Mesenchymal stem cell (in vitro differentiated cells and primary cell): ENCODE data around the gene TBC1D17.

Experiments
- DNase-seq: peaks from one replicate; pipeline ENCODE4 v3.0.0-alpha.2; 2013
- H2AFZ ChIP-seq: one replicate; pipeline ENCODE4 v1.6.1; 2013; ENCODE audit warnings: low read depth, mild to moderate bottlenecking, control low read depth, inconsistent platforms, low read length, moderate library complexity
- H2AK5ac ChIP-seq: 2 replicates; pipeline ENCODE4 v1.6.1; 2013; ENCODE audit warnings: low read length, moderate library complexity, mild to moderate bottlenecking, inconsistent platforms; ENCODE audit not compliant: severe bottlenecking
- H2BK120ac ChIP-seq: one replicate; pipeline ENCODE4 v1.6.1; 2013; ENCODE audit warnings: low read depth, mild to moderate bottlenecking, inconsistent platforms, low read length, moderate library complexity
- H2BK12ac ChIP-seq, 2 experiments: one replicate each; pipeline ENCODE4 v1.6.1; 2013; ENCODE audit warnings: inconsistent platforms in 2 of 2, low read length in 2 of 2, mild to moderate bottlenecking in 2 of 2, moderate library complexity in 2 of 2, control low read depth in 1 of 2
- H2BK15ac ChIP-seq: one replicate; pipeline ENCODE4 v1.6.1; 2013; ENCODE audit warnings: mild to moderate bottlenecking, low read depth, inconsistent platforms; ENCODE audit not compliant: poor library complexity, severe bottlenecking
- H2BK5ac ChIP-seq: 2 replicates; pipeline ENCODE4 v1.6.1; 2013; ENCODE audit warnings: low read depth, mild to moderate bottlenecking, low read length, control low read depth, inconsistent platforms; ENCODE audit not compliant: poor library complexity, severe bottlenecking
- H3K14ac ChIP-seq, 2 experiments: one replicate each; pipeline ENCODE4 v1.6.1; 2013; ENCODE audit warnings: inconsistent platforms in 2 of 2, low read length in 2 of 2, control low read depth in 1 of 2, mild to moderate bottlenecking in 1 of 2, moderate library complexity in 1 of 2
- H3K18ac ChIP-seq, 2 experiments: one replicate each; pipeline ENCODE4 v1.6.1; 2013; ENCODE audit warnings: inconsistent platforms in 2 of 2, low read length in 2 of 2, control low read depth in 1 of 2, low read depth in 1 of 2, mild to moderate bottlenecking in 1 of 2
- H3K23ac ChIP-seq, 2 experiments: one replicate each; pipeline ENCODE4 v1.6.1; 2013; ENCODE audit warnings: inconsistent platforms in 2 of 2, low read length in 2 of 2, mild to moderate bottlenecking in 2 of 2, moderate library complexity in 2 of 2, control low read depth in 1 of 2
- H3K27ac ChIP-seq: 2 replicates; pipeline ENCODE4 v1.5.1; 2013; ENCODE audit warnings: mild to moderate bottlenecking, moderate library complexity, low read length, control low read depth, inconsistent platforms; ENCODE audit not compliant: poor library complexity, severe bottlenecking
- H3K27me3 ChIP-seq, 2 experiments: 2 replicates each; pipeline versions ENCODE4 v1.6.1 to v1.7.0; 2013; ENCODE audit warnings: low read length in 2 of 2, mild to moderate bottlenecking in 2 of 2, moderate library complexity in 2 of 2, control low read depth in 1 of 2, inconsistent platforms in 1 of 2; ENCODE audit not compliant: control insufficient read depth in 1 of 2, insufficient read depth in 1 of 2
- H3K36me3 ChIP-seq, 2 experiments: 2 replicates each; pipeline versions ENCODE4 v1.6.1 to v1.7.0; 2013; ENCODE audit warnings: low read length in 2 of 2, control low read depth in 1 of 2, inconsistent platforms in 1 of 2, low read depth in 1 of 2, mild to moderate bottlenecking in 1 of 2; ENCODE audit not compliant: insufficient read depth in 2 of 2, control insufficient read depth in 1 of 2
- H3K4ac ChIP-seq, 2 experiments: one replicate each; pipeline ENCODE4 v1.6.1; 2013; ENCODE audit warnings: inconsistent platforms in 2 of 2, low read length in 2 of 2, mild to moderate bottlenecking in 2 of 2, moderate library complexity in 2 of 2, control low read depth in 1 of 2, low read depth in 1 of 2
- H3K4me1 ChIP-seq: 2 replicates; pipeline ENCODE4 v1.6.1; 2013; ENCODE audit warnings: low read depth, low read length, control low read depth; ENCODE audit not compliant: control insufficient read depth, insufficient read depth
- H3K4me2 ChIP-seq: 2 replicates; pipeline ENCODE4 v1.6.1; 2013; ENCODE audit warnings: low read length, mild to moderate bottlenecking, inconsistent platforms; ENCODE audit not compliant: poor library complexity, severe bottlenecking
- H3K4me3 ChIP-seq, 2 experiments: 2 replicates each; pipeline versions ENCODE4 v1.5.1 to v1.7.0; 2013; ENCODE audit warnings: low read length in 2 of 2, mild to moderate bottlenecking in 2 of 2, control low read depth in 1 of 2, low read depth in 1 of 2; ENCODE audit not compliant: insufficient read depth in 1 of 2
- H3K79me1 ChIP-seq: replicated peaks from 2 replicates; pipeline ENCODE4 v1.6.1; 2013; ENCODE audit warnings: mild to moderate bottlenecking, control low read depth, low read length, inconsistent platforms; ENCODE audit not compliant: poor library complexity, severe bottlenecking
- H3K9ac ChIP-seq: 2 replicates; pipeline ENCODE4 v1.7.0; 2013; ENCODE audit warnings: mild to moderate bottlenecking, low read length, moderate library complexity
- H3K9me3 ChIP-seq: 2 replicates; pipeline ENCODE4 v1.7.0; 2013; ENCODE audit warnings: mild to moderate bottlenecking, low read length; ENCODE audit not compliant: control insufficient read depth
- H4K8ac ChIP-seq: one replicate; pipeline ENCODE4 v1.6.1; 2013; ENCODE audit warnings: inconsistent platforms, mild to moderate bottlenecking, low read length, moderate library complexity
- H4K91ac ChIP-seq: one replicate; pipeline ENCODE4 v1.6.1; 2013; ENCODE audit warnings: mild to moderate bottlenecking, low read length, inconsistent platforms
- WGBS: methylation state at CpG from one replicate; pipeline ENCODE4 v1.1.7; 2013; ENCODE audit warnings: mixed read lengths; 5-methylcytosine and 5-hydroxymethylcytosine counted together

Gene TBC1D17

DNA sequence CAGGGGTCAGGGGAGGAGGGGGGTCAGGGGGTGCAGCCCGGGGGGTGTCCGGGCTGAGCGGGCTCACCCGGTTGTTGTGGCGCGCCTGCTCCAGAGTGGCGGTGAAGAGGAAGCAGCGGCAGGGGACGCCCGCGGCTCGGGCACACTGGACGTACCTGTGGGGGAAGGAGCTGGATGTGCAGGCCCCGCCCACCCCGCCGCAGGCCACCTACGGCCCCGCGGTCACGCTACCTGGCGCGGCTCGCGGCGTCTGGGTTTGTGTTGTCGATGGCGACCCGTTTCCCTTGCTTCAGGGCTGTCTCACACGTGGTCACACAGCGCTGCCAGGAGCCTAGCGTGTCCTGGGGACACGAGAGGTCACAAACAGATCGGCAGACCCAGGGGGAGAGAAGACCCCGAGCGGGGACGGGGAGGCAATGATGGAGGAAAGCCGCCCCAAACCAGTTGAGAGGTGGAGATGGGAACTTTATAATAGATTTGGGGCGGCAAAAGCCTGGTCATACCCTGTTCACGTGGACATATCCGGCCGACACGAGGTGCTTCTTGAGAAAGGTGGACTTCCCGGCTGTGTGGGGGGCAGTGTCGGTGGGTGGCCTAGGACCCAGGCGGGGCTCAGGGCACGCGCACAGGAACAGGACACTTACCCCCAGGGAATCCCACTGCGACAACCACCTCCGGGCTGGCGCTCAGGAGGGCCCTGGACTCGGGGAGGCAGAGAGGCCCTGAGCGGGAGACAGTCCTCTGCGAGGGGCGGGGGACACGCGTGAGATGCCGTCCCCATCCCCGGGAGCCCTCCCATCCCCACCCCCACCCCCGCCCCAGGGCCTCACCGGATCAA lies 15.7 kb upstream of the TBC1D17 start:
- Histone ChIP-seq H3K23ac (no peak overlapping the region), H3K79me1 (peaks cover 22% of the 10 kb centered on the region), H3K4me2 (no peak overlapping the region), H2AFZ (no peak overlapping the region), H2BK5ac (no peak overlapping the region), H2AK5ac (no peak overlapping the region), H3K27me3 (no peaks in the 10 kb centered on the region), H3K18ac (no peak overlapping the region), H3K4me3 (no peak overlapping the region), H3K27ac (no peak overlapping the region), H3K9ac (no peak overlapping the region), H3K9me3 (no peaks in the 10 kb centered on the region), H3K14ac (no peak overlapping the region), H2BK12ac (no peak overlapping the region), H4K8ac (no peak overlapping the region), H3K4me1 (peaks cover 57% of the 10 kb centered on the region), H2BK120ac (no peak overlapping the region), H2BK15ac (no peak overlapping the region), H3K4ac (no peak overlapping the region), H3K36me3 (peaks cover 65 to 87% of the 10 kb centered on the region in 2 experiments), H4K91ac (no peak overlapping the region)
- no peak for DNase-seq
- 95% methylated on average over 44 of the region's 60 CpGs for WGBS

- Histone ChIP-seq H4K91ac (peak overlapping the region; percentile 34), H3K4me3 (no peak overlapping the region), H3K14ac (no peak overlapping the region), H3K4me1 (peaks cover 53% of the 10 kb centered on the region), H3K9ac (no peak overlapping the region), H3K27me3 (no peaks in the 10 kb centered on the region), H3K79me1 (peaks cover 21% of the 10 kb centered on the region), H3K23ac (no peak overlapping the region), H2BK5ac (no peak overlapping the region), H2BK12ac (no peak overlapping the region), H3K9me3 (no peaks in the 10 kb centered on the region), H3K36me3 (peaks cover 56 to 78% of the 10 kb centered on the region in 2 experiments), H2AFZ (no peak overlapping the region), H3K18ac (peak overlapping the region in 1 of 2 experiments; percentile 48), H2AK5ac (peak overlapping the region; percentile 2), H3K4me2 (no peak overlapping the region), H4K8ac (no peak overlapping the region), H3K4ac (peak overlapping the region in 1 of 2 experiments; percentile 25), H2BK120ac (no peak overlapping the region), H3K27ac (no peak overlapping the region), H2BK15ac (peak overlapping the region; percentile 39)
- 79% methylated on average over 49 of the region's 49 CpGs for WGBS
- peak; percentile 50 for DNase-seq
Measured at GRCh38 chr19:49862391-49863253, 14.9 kb upstream of the TBC1D17 start.

- peak overlapping the region in 1 of 2 experiments; percentile 67 for H2BK12ac ChIP-seq
- peaks cover 21% of the 10 kb centered on the region for H3K79me1 ChIP-seq
- no peak overlapping the region for H3K14ac ChIP-seq
- no peak overlapping the region for H3K9ac ChIP-seq
- no peaks in the 10 kb centered on the region for H3K27me3 ChIP-seq
- H2BK120ac ChIP-seq: no peak overlapping the region
- H3K36me3 ChIP-seq: peaks cover 50 to 71% of the 10 kb centered on the region in 2 experiments
- no peak overlapping the region for H3K4me2 ChIP-seq
- H2AFZ ChIP-seq: no peak overlapping the region
- H3K23ac ChIP-seq: no peak overlapping the region
- peaks cover 48% of the 10 kb centered on the region for H3K4me1 ChIP-seq
- H2BK5ac ChIP-seq: no peak overlapping the region
- no peak overlapping the region for H3K4me3 ChIP-seq
- 97% methylated on average over 24 of the region's 24 CpGs for WGBS
- H4K91ac ChIP-seq: peak overlapping the region; percentile 34
- no peak overlapping the region for H3K4ac ChIP-seq
- H3K18ac ChIP-seq: no peak overlapping the region
- peak overlapping the region; percentile 2 for H2AK5ac ChIP-seq
- H3K9me3 ChIP-seq: no peaks in the 10 kb centered on the region
- no peak overlapping the region for H2BK15ac ChIP-seq
- H3K27ac ChIP-seq: no peak overlapping the region
- no peak for DNase-seq
- H4K8ac ChIP-seq: no peak overlapping the region
Measured at GRCh38 chr19:49863254-49863934, 14.1 kb upstream of the TBC1D17 start.
